Measurements from ENCODE around the gene NEGR1. TPM values are rescaled to one million over a fixed set of nuclear protein-coding genes. Genes with fewer than 3 reads are reported as not detected.

Gene NEGR1
- polyA plus RNA-seq, 1 donor from 2014 or later = 47.4 TPM

- Histone ChIP-seq H3K4me2 (ENCODE audit: low read length) (no peak overlapping the region), H3K9ac (ENCODE audit: low read length) (no peak overlapping the region), H2AFZ (ENCODE audit: low read depth, low read length) (no peak overlapping the region), H3K9me3 (ENCODE audit: low read length) (no peaks in the 10 kb centered on the region), H3K4me3 (ENCODE audit: low read length) (no peak overlapping the region), H3F3A (ENCODE audit: insufficient read depth, low read length, poor library complexity, severe bottlenecking) (no peaks in the 10 kb centered on the region), H3K27ac (ENCODE audit: low read length) (no peak overlapping the region), H3K27me3 (ENCODE audit: insufficient read depth, low read depth, low read length) (no peaks in the 10 kb centered on the region), H3K36me3 (ENCODE audit: insufficient read depth, low read length) (no peaks in the 10 kb centered on the region), H4K20me1 (ENCODE audit: insufficient read depth) (no peaks in the 10 kb centered on the region), H3K79me2 (replicated peaks; ENCODE audit: insufficient read depth, low read length) (no peaks in the 10 kb centered on the region), H3K9me2 (ENCODE audit: insufficient read depth, low read length) (no peaks in the 10 kb centered on the region)
- TF ChIP-seq RAD21 (conservative IDR thresholded peaks at IDR 0.05) = no peak
- no peak for TF ChIP-seq EZH2 (IDR thresholded peaks at IDR 0.05; ENCODE audit: borderline replicate concordance, insufficient read depth, low read length, poor library complexity, severe bottlenecking)
- TF ChIP-seq CTCF (IDR thresholded peaks at IDR 0.05; ENCODE audit: poor library complexity, severe bottlenecking) = no peak
- TF ChIP-seq TAF1 (IDR thresholded peaks at IDR 0.05; ENCODE audit: low read depth) = no peak
- no peak for TF ChIP-seq MXI1 (conservative IDR thresholded peaks at IDR 0.05; ENCODE audit: poor library complexity, severe bottlenecking)
- TF ChIP-seq SMC3 (conservative IDR thresholded peaks at IDR 0.05; ENCODE audit: poor library complexity) = no peak
- TF ChIP-seq REST (IDR thresholded peaks at IDR 0.05; ENCODE audit: borderline replicate concordance) = no peak
- TF ChIP-seq EP300 (conservative IDR thresholded peaks at IDR 0.05; ENCODE audit: poor library complexity, severe bottlenecking) = no peak
- no peak for TF ChIP-seq POLR2AphosphoS5 (IDR thresholded peaks at IDR 0.05)
These were observed 716.5 kb downstream of the NEGR1 start for GRCh38 chr1:71565831-71566230.

GRCh38 chr1:71565262-71565661, 717.1 kb downstream of the NEGR1 start:
- H3F3A ChIP-seq (ENCODE audit: insufficient read depth, low read length, poor library complexity, severe bottlenecking) = no peaks in the 10 kb centered on the region
- H2AFZ ChIP-seq (ENCODE audit: low read depth, low read length) = no peak overlapping the region
- no peaks in the 10 kb centered on the region for H3K9me2 ChIP-seq (ENCODE audit: insufficient read depth, low read length)
- H4K20me1 ChIP-seq (ENCODE audit: insufficient read depth) = no peaks in the 10 kb centered on the region
- no peaks in the 10 kb centered on the region for H3K36me3 ChIP-seq (ENCODE audit: insufficient read depth, low read length)
- H3K4me3 ChIP-seq (ENCODE audit: low read length) = no peak overlapping the region
- H3K4me2 ChIP-seq (ENCODE audit: low read length) = no peak overlapping the region
- TF ChIP-seq TAF1 (IDR thresholded peaks at IDR 0.05; ENCODE audit: low read depth) = no peak
- no peak for TF ChIP-seq EZH2 (IDR thresholded peaks at IDR 0.05; ENCODE audit: borderline replicate concordance, insufficient read depth, low read length, poor library complexity, severe bottlenecking)
- TF ChIP-seq SMC3 (conservative IDR thresholded peaks at IDR 0.05; ENCODE audit: poor library complexity) = no peak
- TF ChIP-seq REST (IDR thresholded peaks at IDR 0.05; ENCODE audit: borderline replicate concordance) = no peak
- no peak for TF ChIP-seq POLR2AphosphoS5 (IDR thresholded peaks at IDR 0.05)
- no peak for TF ChIP-seq CTCF (IDR thresholded peaks at IDR 0.05; ENCODE audit: poor library complexity, severe bottlenecking)
- no peak for TF ChIP-seq RAD21 (conservative IDR thresholded peaks at IDR 0.05)
- no peak for TF ChIP-seq MXI1 (conservative IDR thresholded peaks at IDR 0.05; ENCODE audit: poor library complexity, severe bottlenecking)
- TF ChIP-seq EP300 (conservative IDR thresholded peaks at IDR 0.05; ENCODE audit: poor library complexity, severe bottlenecking) = no peak
- H3K79me2 ChIP-seq (replicated peaks; ENCODE audit: insufficient read depth, low read length) = no peaks in the 10 kb centered on the region
- no peak overlapping the region for H3K27ac ChIP-seq (ENCODE audit: low read length)
- no peak overlapping the region for H3K9ac ChIP-seq (ENCODE audit: low read length)
- no peaks in the 10 kb centered on the region for H3K27me3 ChIP-seq (ENCODE audit: insufficient read depth, low read depth, low read length)
- H3K9me3 ChIP-seq (ENCODE audit: low read length) = no peaks in the 10 kb centered on the region
